NT2/D1 (cell line): Measurements from ENCODE around the gene MFSD2B.

Experiments
- SUZ12 ChIP-seq: IDR thresholded peaks from 2 replicates; pipeline ENCODE4 v1.6.1; 2011; ENCODE audit not compliant: insufficient read length, insufficient read depth; ENCODE audit errors: extremely low read depth
- YY1 ChIP-seq: IDR thresholded peaks from 2 replicates; pipeline ENCODE4 v1.6.1; 2011; ENCODE audit not compliant: insufficient read length, insufficient read depth
- ZNF274 ChIP-seq: IDR thresholded peaks from 2 replicates; pipeline ENCODE4 v1.6.1; 2011; ENCODE audit warnings: mild to moderate bottlenecking, low read depth, low read length

DNA sequence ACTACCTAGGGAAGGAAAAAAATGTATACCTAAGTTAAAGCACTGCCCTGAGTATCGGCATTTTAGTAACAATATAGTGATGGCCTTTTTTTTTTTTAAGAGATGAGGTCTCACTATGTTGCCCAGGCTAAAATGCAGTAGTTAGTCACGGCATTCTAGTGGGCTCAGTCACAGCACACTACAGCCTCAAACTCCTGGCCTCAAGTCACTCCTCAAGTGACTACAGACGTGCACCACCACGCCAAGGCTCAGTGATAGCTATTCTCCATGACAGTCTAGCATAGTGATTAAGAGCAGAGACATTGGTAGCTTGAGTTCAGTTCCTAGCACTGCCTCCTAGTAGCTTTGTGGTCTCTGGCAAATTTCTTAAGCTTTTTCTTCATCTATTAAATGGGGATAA is 42.0 kb upstream of the MFSD2B start:
- TF ChIP-seq ZNF274 (no peak), YY1 (no peak), SUZ12 (no peak)
